Measurements from ENCODE around the gene VSX2. TPM values are rescaled to one million over a fixed set of nuclear protein-coding genes. Genes with fewer than 3 reads are reported as not detected.

VSX2 gene
- total and polyA plus RNA-seq, 2 donors (not counting 1 experiment from before 2014, with no cell fraction given): not detected

- H3K9ac ChIP-seq (ENCODE audit: insufficient read depth, low read length): no peak overlapping the region
- H3K4me3 ChIP-seq (replicated peaks in 1 of 4; ENCODE audit: control extremely low read depth in 1 of 4, insufficient read depth in 1 of 4, low read depth in 3 of 4, low read length in 4 of 4): no peak overlapping the region
- no peak for DNase-seq (ENCODE audit: low read depth in 2 of 2)
- no peaks in the 10 kb centered on the region for H3K79me2 ChIP-seq (ENCODE audit: control insufficient read depth, insufficient read depth, low read length)
- H2AFZ ChIP-seq (ENCODE audit: low read length): no peak overlapping the region
- H4K20me1 ChIP-seq (ENCODE audit: control insufficient read depth, extremely low read depth, insufficient read depth, low read length): no peaks in the 10 kb centered on the region
- no peak overlapping the region for H3K4me2 ChIP-seq (ENCODE audit: extremely low read depth, insufficient read depth, low read length)
- H3K4me1 ChIP-seq (ENCODE audit: control insufficient read depth, extremely low read depth, insufficient read depth, low read length): no peaks in the 10 kb centered on the region
- H3K27me3 ChIP-seq (ENCODE audit: control insufficient read depth, insufficient read depth, low read length): peaks cover 22% of the 10 kb centered on the region
- H3K36me3 ChIP-seq (ENCODE audit: control insufficient read depth, insufficient read depth, low read length): no peaks in the 10 kb centered on the region
- no peak overlapping the region for H3K27ac ChIP-seq (ENCODE audit: insufficient read depth, low read length)
- H3K9me3 ChIP-seq (ENCODE audit: control insufficient read depth, insufficient read depth, low read depth, low read length): no peaks in the 10 kb centered on the region
- TF ChIP-seq EZH2 (IDR thresholded peaks at IDR 0.05; ENCODE audit: low read length, missing control alignments) (no peak), CTCF (conservative IDR thresholded peaks at IDR 0.05 in 1 of 2, IDR thresholded peaks at IDR 0.05 in 1 of 2; ENCODE audit: low read depth in 1 of 2, low read length in 2 of 2) (no peak)
Observed at GRCh38 chr14:74220991-74221390, 18.3 kb upstream of the VSX2 start.

- no peak overlapping the region for H3K4me3 ChIP-seq (replicated peaks in 1 of 4; ENCODE audit: control extremely low read depth in 1 of 4, insufficient read depth in 1 of 4, low read depth in 3 of 4, low read length in 4 of 4)
- H2AFZ ChIP-seq (ENCODE audit: low read length): no peak overlapping the region
- H3K27ac ChIP-seq (ENCODE audit: insufficient read depth, low read length): no peak overlapping the region
- H3K9me3 ChIP-seq (ENCODE audit: control insufficient read depth, insufficient read depth, low read depth, low read length): no peaks in the 10 kb centered on the region
- H4K20me1 ChIP-seq (ENCODE audit: control insufficient read depth, extremely low read depth, insufficient read depth, low read length): no peaks in the 10 kb centered on the region
- H3K27me3 ChIP-seq (ENCODE audit: control insufficient read depth, insufficient read depth, low read length): peaks cover 22% of the 10 kb centered on the region
- no peaks in the 10 kb centered on the region for H3K4me1 ChIP-seq (ENCODE audit: control insufficient read depth, extremely low read depth, insufficient read depth, low read length)
- no peaks in the 10 kb centered on the region for H3K36me3 ChIP-seq (ENCODE audit: control insufficient read depth, insufficient read depth, low read length)
- no peak for DNase-seq (ENCODE audit: low read depth in 2 of 2)
- no peak overlapping the region for H3K4me2 ChIP-seq (ENCODE audit: extremely low read depth, insufficient read depth, low read length)
- TF ChIP-seq CTCF (conservative IDR thresholded peaks at IDR 0.05 in 1 of 2, IDR thresholded peaks at IDR 0.05 in 1 of 2; ENCODE audit: low read depth in 1 of 2, low read length in 2 of 2) (no peak), EZH2 (IDR thresholded peaks at IDR 0.05; ENCODE audit: low read length, missing control alignments) (no peak)
- H3K9ac ChIP-seq (ENCODE audit: insufficient read depth, low read length): no peak overlapping the region
- H3K79me2 ChIP-seq (ENCODE audit: control insufficient read depth, insufficient read depth, low read length): no peaks in the 10 kb centered on the region
Observed at GRCh38 chr14:74221741-74222140, 17.5 kb upstream of the VSX2 start.

GRCh38 chr14:74223016-74223415 lies 16.2 kb upstream of the VSX2 start:
- Histone ChIP-seq H3K4me1 (ENCODE audit: control insufficient read depth, extremely low read depth, insufficient read depth, low read length) (no peaks in the 10 kb centered on the region), H3K27ac (ENCODE audit: insufficient read depth, low read length) (no peak overlapping the region), H3K27me3 (ENCODE audit: control insufficient read depth, insufficient read depth, low read length) (peaks cover 22% of the 10 kb centered on the region), H3K36me3 (ENCODE audit: control insufficient read depth, insufficient read depth, low read length) (no peaks in the 10 kb centered on the region), H4K20me1 (ENCODE audit: control insufficient read depth, extremely low read depth, insufficient read depth, low read length) (no peaks in the 10 kb centered on the region), H3K79me2 (ENCODE audit: control insufficient read depth, insufficient read depth, low read length) (no peaks in the 10 kb centered on the region), H3K9ac (ENCODE audit: insufficient read depth, low read length) (no peak overlapping the region), H2AFZ (ENCODE audit: low read length) (no peak overlapping the region), H3K9me3 (ENCODE audit: control insufficient read depth, insufficient read depth, low read depth, low read length) (no peaks in the 10 kb centered on the region), H3K4me2 (ENCODE audit: extremely low read depth, insufficient read depth, low read length) (no peak overlapping the region), H3K4me3 (replicated peaks in 1 of 4; ENCODE audit: control extremely low read depth in 1 of 4, insufficient read depth in 1 of 4, low read depth in 3 of 4, low read length in 4 of 4) (no peak overlapping the region)
- no peak for DNase-seq (ENCODE audit: low read depth in 2 of 2)
- TF ChIP-seq EZH2 (IDR thresholded peaks at IDR 0.05; ENCODE audit: low read length, missing control alignments) (no peak), CTCF (conservative IDR thresholded peaks at IDR 0.05 in 1 of 2, IDR thresholded peaks at IDR 0.05 in 1 of 2; ENCODE audit: low read depth in 1 of 2, low read length in 2 of 2) (no peak)
